Measurements from ENCODE around the gene DDX42. TPM values are rescaled to one million over a fixed set of nuclear protein-coding genes. Genes with fewer than 3 reads are reported as not detected.

The DDX42 gene
- total RNA-seq, 6 donors from 2014 or later, result 76.8 to 345 (median 87.6) TPM

DNA sequence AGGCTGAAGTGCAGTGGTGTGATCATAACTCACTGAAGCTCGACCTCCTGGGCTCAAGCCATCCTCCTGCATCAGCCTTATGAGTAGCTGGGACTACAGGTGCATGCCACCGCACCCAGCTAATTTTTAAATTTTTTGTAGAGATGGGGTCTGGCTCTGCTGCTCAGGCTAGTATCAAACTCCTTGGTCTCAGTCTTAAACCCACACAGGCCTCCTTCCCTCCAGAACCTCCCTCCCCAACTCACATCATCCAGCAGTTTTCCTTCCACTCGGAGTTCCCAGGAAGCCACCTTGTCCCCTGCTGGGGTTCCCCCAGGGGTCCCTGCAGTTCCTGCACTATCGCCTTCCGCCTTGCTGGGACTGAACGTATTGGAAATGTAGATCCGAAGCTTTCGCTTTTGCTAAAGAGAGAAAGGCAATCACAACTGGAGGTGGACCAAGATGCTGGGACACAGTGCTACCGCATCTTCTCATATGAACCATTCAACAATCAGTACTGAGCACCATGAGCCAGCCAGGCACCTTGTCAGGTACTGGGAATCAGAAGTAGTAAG lies 61.3 kb downstream of the DDX42 start:
- Histone ChIP-seq H3K36me3 (peaks cover 44 to 74% (median 67%) of the 10 kb centered on the region in 4 donors), H3K27me3 (no peaks in the 10 kb centered on the region), H3K27ac (peak overlapping the region in 1 of 4 donors; percentile 55), H3K4me3 (no peak overlapping the region), H3K9me3 (no peaks in the 10 kb centered on the region), H3K4me1 (peaks cover 33 to 42% (median 40%) of the 10 kb centered on the region in 4 donors)
- no peak for DNase-seq
- no peak for ATAC-seq (ENCODE audit: low FRiP score in 2 of 2)
- 87 to 92% methylated on average over 9 of the region's 9 CpGs for WGBS, 2 donors
- TF ChIP-seq POLR2A (IDR thresholded peaks at IDR 0.05) (no peak), CTCF (IDR thresholded peaks at IDR 0.05) (no peak), POLR2AphosphoS5 (IDR thresholded peaks at IDR 0.05) (no peak), EP300 (IDR thresholded peaks at IDR 0.05) (no peak)

- Histone ChIP-seq H3K4me1 (peaks cover 44 to 58% (median 54%) of the 10 kb centered on the region in 4 donors), H3K27me3 (no peaks in the 10 kb centered on the region), H3K27ac (peak overlapping the region in 3 of 4 donors; percentile 96 to 97 (median 97)), H3K4me3 (no peak overlapping the region), H3K36me3 (peaks cover 30 to 58% (median 52%) of the 10 kb centered on the region in 4 donors), H3K9me3 (no peaks in the 10 kb centered on the region)
- 94 to 95% methylated on average over 7 of the region's 7 CpGs for WGBS, 2 donors
- no peak for ATAC-seq (ENCODE audit: low FRiP score in 2 of 2)
- TF ChIP-seq POLR2AphosphoS5 (IDR thresholded peaks at IDR 0.05) (no peak), EP300 (IDR thresholded peaks at IDR 0.05) (no peak), CTCF (IDR thresholded peaks at IDR 0.05) (no peak), POLR2A (IDR thresholded peaks at IDR 0.05) (no peak)
- no peak for DNase-seq
Observed at GRCh38 chr17:63836811-63837210, 62.8 kb downstream of the DDX42 start.

GRCh38 chr17:63837480-63837879 lies 63.5 kb downstream of the DDX42 start:
- H3K4me1 ChIP-seq, result peaks cover 44 to 58% (median 54%) of the 10 kb centered on the region in 4 donors
- H3K27ac ChIP-seq, result peak overlapping the region; percentile 2 to 97 (median 96)
- H3K4me3 ChIP-seq, result no peak overlapping the region
- DNase-seq (no peak), ATAC-seq (ENCODE audit: low FRiP score in 2 of 2) (no peak)
- peaks cover 0 to under 1% (median 0%) of the 10 kb centered on the region in 4 donors for H3K27me3 ChIP-seq
- WGBS, 2 donors, result 84 to 94% methylated on average over 7 of the region's 12 CpGs
- TF ChIP-seq CTCF (IDR thresholded peaks at IDR 0.05), result no peak
- H3K36me3 ChIP-seq, result peaks cover 23 to 51% (median 45%) of the 10 kb centered on the region in 4 donors
- no peaks in the 10 kb centered on the region for H3K9me3 ChIP-seq

DNA sequence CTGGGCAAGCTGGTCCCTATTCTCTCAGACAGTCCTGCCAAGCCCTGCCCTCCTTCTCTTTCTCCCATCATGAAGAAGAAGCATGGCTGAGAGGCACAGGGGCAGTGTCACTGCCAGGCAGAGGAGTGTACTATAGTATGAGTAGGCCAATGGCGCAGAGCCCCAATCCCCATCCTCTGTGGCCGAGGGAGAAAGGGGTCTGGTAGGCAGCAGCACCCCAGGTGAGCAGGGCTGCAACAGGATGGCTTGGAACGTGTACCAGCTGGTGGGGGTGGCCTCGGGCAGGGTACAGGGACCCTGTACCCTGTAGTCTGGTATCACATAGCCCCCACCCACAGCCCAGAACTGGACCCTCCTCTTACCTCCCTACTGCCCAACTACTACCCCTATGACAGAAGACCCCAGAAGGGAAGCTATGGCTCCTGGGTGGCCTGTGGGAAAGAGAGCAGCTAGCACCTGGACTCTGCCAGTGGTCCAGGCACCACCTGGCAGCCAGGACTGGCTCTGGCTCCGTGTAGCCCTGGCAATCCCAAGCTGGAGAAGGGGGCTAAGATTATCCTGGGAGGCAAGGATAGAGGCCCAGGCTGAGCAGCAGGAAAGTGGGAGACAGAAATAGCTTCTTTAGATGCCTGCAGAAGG lies 64.1 kb downstream of the DDX42 start:
- 75 to 84% methylated on average over 2 to 5 of the region's 5 CpGs for WGBS, 2 donors
- Histone ChIP-seq H3K4me3 (peak overlapping the region in 2 of 4 donors; percentile 2 to 13), H3K27me3 (peaks cover 0 to 2% (median 0%) of the 10 kb centered on the region in 4 donors), H3K4me1 (peaks cover 44 to 58% (median 54%) of the 10 kb centered on the region in 4 donors), H3K36me3 (peaks cover 17 to 45% (median 39%) of the 10 kb centered on the region in 4 donors), H3K9me3 (no peaks in the 10 kb centered on the region), H3K27ac (peak overlapping the region; percentile 71 to 97 (median 96))
- TF ChIP-seq CTCF (IDR thresholded peaks at IDR 0.05) (no peak), EP300 (IDR thresholded peaks at IDR 0.05) (no peak)
- ATAC-seq (ENCODE audit: low FRiP score in 2 of 2) (no peak), DNase-seq (no peak)

Data from upper lobe of left lung (tissue), 6 donors.